Lung (tissue), 12 donors: ENCODE measurements around the gene MAPKAPK3. TPM values are rescaled to one million over a fixed set of nuclear protein-coding genes. Genes with fewer than 3 reads are reported as not detected.
A peak's percentile ranks its signal among the peaks of the same experiment; 100 is the strongest.

ENCODE experiments used
- ATAC-seq: fragments of 200-7000 bp; cut with Tn5 transposase; one replicate; pipeline ENCODE4 v1.9.1; 2020; ENCODE audit warnings: moderate number of reproducible peaks; ENCODE audit not compliant: insufficient read depth, low FRiP score
- DNase-seq, 3 donors: peaks; one replicate each; pipeline ENCODE4 v3.0.0-alpha.2; 2013 to 2017
- H3K27ac ChIP-seq, 2 donors: one replicate each; pipeline ENCODE4 v1.5.1; 2013; ENCODE audit warnings: mild to moderate bottlenecking in 2 of 2, moderate library complexity in 2 of 2, control low read depth in 1 of 2, inconsistent platforms in 1 of 2, low read depth in 1 of 2, low read length in 1 of 2
- H3K27me3 ChIP-seq, 3 donors: one replicate each; pipeline ENCODE4 v1.5.1; 2013; ENCODE audit warnings: low read length in 2 of 3; ENCODE audit not compliant: control insufficient read depth in 3 of 3, insufficient read depth in 3 of 3
- H3K36me3 ChIP-seq, 4 donors: one replicate each; pipeline ENCODE4 v1.5.1; 2013; ENCODE audit warnings: low read length in 4 of 4, mild to moderate bottlenecking in 1 of 4, moderate library complexity in 1 of 4; ENCODE audit not compliant: control insufficient read depth in 4 of 4, insufficient read depth in 4 of 4
- H3K4me1 ChIP-seq, 5 donors: one replicate each; pipeline ENCODE4 v1.5.1; 2013; ENCODE audit warnings: low read length in 5 of 5, mild to moderate bottlenecking in 2 of 5, moderate library complexity in 1 of 5; ENCODE audit not compliant: control insufficient read depth in 5 of 5, insufficient read depth in 5 of 5
- H3K4me3 ChIP-seq: one replicate; pipeline ENCODE4 v1.5.1; 2013; ENCODE audit warnings: mild to moderate bottlenecking, control low read depth, moderate library complexity
- H3K9ac ChIP-seq, 2 donors: one replicate each; pipeline ENCODE4 v1.5.1; 2013; ENCODE audit warnings: low read length in 2 of 2, control low read depth in 1 of 2; ENCODE audit not compliant: insufficient read depth in 1 of 2
- H3K9me3 ChIP-seq, 4 donors: one replicate each; pipeline ENCODE4 v1.5.1; 2013; ENCODE audit warnings: low read length in 3 of 4, mild to moderate bottlenecking in 1 of 4, moderate library complexity in 1 of 4; ENCODE audit not compliant: control insufficient read depth in 4 of 4, insufficient read depth in 3 of 4
- WGBS, 2 donors: extraction: QIAGEN DNeasy Blood & Tissue Kit; methylation state at CpG; one replicate each; pipeline ENCODE4 v1.1.7; 2013; 5-methylcytosine and 5-hydroxymethylcytosine counted together
- polyA plus RNA-seq, 2 donors: library from polyadenylated mRNA; stranded (reverse); fragments of 200-250 nt; gene quantifications; one replicate each; pipeline ENCODE4 v1.2.1, GENCODE V29; 2013
- total RNA-seq, 2 donors: library from RNA; depleted of rRNA in 1 of 2; stranded (reverse); fragments of >200 nt in 1 of 2; gene quantifications; one replicate each; pipeline ENCODE4 v1.2.1, GENCODE V29; 2014 to 2021
- TF ChIP-seq, protein P1 (sequence below): IDR thresholded peaks from 2 replicates; pipeline ENCODE4 v1.5.1; 2012; ENCODE audit warnings: mild to moderate bottlenecking; ENCODE audit errors: control extremely low read depth, extremely low read depth
- donor health status: control.
- donor health status: control.
- donor health status: Bipolar disorder and iron deficiency.
- donor health status: healthy.
- donor health status: DM: yes; HTN: yes; CAD: no.

The MAPKAPK3 gene
- total and polyA plus RNA-seq, 4 donors: 23.6 to 96.1 (median 71.4) TPM

GRCh38 chr3:50587806-50588758 lies 28.9 kb upstream of the MAPKAPK3 start:
- Histone ChIP-seq H3K9me3 (no peaks in the 10 kb centered on the region), H3K36me3 (no peaks in the 10 kb centered on the region), H3K4me3 (no peak overlapping the region), H3K9ac (no peak overlapping the region), H3K27me3 (no peaks in the 10 kb centered on the region), H3K27ac (peak overlapping the region in 1 of 2 donors; percentile 62), H3K4me1 (peaks cover 0 to 25% (median 0%) of the 10 kb centered on the region in 5 donors)
- ATAC-seq (no peak), DNase-seq (no peak)
- 59% methylated on average over 17 of the region's 17 CpGs for WGBS, 2 donors
- TF ChIP-seq, protein P1, sequence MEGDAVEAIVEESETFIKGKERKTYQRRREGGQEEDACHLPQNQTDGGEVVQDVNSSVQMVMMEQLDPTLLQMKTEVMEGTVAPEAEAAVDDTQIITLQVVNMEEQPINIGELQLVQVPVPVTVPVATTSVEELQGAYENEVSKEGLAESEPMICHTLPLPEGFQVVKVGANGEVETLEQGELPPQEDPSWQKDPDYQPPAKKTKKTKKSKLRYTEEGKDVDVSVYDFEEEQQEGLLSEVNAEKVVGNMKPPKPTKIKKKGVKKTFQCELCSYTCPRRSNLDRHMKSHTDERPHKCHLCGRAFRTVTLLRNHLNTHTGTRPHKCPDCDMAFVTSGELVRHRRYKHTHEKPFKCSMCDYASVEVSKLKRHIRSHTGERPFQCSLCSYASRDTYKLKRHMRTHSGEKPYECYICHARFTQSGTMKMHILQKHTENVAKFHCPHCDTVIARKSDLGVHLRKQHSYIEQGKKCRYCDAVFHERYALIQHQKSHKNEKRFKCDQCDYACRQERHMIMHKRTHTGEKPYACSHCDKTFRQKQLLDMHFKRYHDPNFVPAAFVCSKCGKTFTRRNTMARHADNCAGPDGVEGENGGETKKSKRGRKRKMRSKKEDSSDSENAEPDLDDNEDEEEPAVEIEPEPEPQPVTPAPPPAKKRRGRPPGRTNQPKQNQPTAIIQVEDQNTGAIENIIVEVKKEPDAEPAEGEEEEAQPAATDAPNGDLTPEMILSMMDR: no peak

DNA sequence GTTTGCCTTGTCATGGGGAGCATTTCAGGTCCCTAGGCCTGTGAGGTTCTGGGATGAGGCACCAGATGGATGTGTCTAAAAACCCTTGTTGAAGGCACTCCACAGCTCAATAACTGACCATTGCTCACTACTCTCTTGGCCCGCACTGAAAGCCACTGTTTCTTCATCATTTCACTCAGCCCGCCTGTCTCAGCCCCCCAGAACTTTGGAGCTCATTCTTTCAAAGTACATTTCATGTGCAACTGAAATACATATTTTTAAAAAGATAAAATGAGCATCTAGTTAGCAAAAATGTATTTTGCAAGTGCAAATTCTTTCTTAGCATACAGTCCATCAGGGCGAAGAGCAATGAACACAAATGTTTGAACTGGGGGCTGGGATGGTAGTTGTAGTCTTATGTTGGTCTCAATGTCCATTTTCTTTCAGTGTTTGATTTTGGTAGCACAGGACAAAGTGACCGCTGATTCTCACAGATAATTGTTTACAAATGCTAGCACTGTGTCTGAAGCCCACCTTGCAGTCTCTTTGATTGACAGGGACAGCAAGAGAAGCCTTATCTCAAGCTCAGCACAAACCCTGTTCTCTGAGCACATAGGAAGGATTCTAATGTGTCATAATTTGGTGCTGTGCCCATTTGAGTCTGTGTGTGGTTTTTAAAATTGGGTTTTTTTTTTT lies 28.1 kb upstream of the MAPKAPK3 start:
- TF ChIP-seq, protein P1: no peak
- Histone ChIP-seq H3K36me3 (no peaks in the 10 kb centered on the region), H3K4me1 (peaks cover 0 to 19% (median 0%) of the 10 kb centered on the region in 5 donors), H3K27me3 (no peaks in the 10 kb centered on the region), H3K9ac (no peak overlapping the region), H3K4me3 (no peak overlapping the region), H3K27ac (peak overlapping the region in 1 of 2 donors; percentile 43), H3K9me3 (no peaks in the 10 kb centered on the region)
- 83 to 90% methylated on average over 4 of the region's 4 CpGs for WGBS, 2 donors
- DNase-seq (no peak), ATAC-seq (no peak)

- TF ChIP-seq, protein P1: no peak
- H3K9ac ChIP-seq: no peak overlapping the region
- H3K9me3 ChIP-seq: peaks cover 0 to 1% (median 0%) of the 10 kb centered on the region in 4 donors
- ATAC-seq (peak; percentile 4), DNase-seq (no peak)
- H3K36me3 ChIP-seq: no peaks in the 10 kb centered on the region
- peak overlapping the region in 1 of 2 donors; percentile 93 for H3K27ac ChIP-seq
- H3K4me3 ChIP-seq: no peak overlapping the region
- WGBS, 2 donors: 61 to 66% methylated on average over 9 of the region's 9 CpGs
- H3K27me3 ChIP-seq: no peaks in the 10 kb centered on the region
- peaks cover 0 to 19% (median 4%) of the 10 kb centered on the region in 5 donors for H3K4me1 ChIP-seq
These were observed 25.7 kb upstream of the MAPKAPK3 start for GRCh38 chr3:50591196-50591741.
